H1 (cell line): ENCODE results near the gene SMIM44.

Experiments used
- CREB1 ChIP-seq: IDR thresholded peaks from 2 replicates; pipeline ENCODE4 v1.6.1; 2012; ENCODE audit warnings: inconsistent platforms
- CTCF ChIP-seq, 3 experiments: IDR thresholded peaks; 1 replicate in 2 of 3; 2 replicates in 1 of 3; pipeline versions ENCODE4 v1.5.1 to v1.6.1; 2011; ENCODE audit warnings: low read length in 3 of 3, mild to moderate bottlenecking in 3 of 3, inconsistent platforms in 2 of 3, low read depth in 1 of 3, moderate library complexity in 1 of 3; ENCODE audit not compliant: insufficient read depth in 1 of 3; ENCODE audit errors: control extremely low read depth in 1 of 3
- EZH2 ChIP-seq: fragments of 200-600 bp; sonication (generic); IDR thresholded peaks from 2 replicates; pipeline ENCODE4 v1.7.1; 2012; ENCODE audit warnings: low read depth, mild to moderate bottlenecking, moderate library complexity, low read length, inconsistent platforms; ENCODE audit not compliant: severe bottlenecking
- MAFK ChIP-seq: IDR thresholded peaks from 2 replicates; pipeline ENCODE4 v1.6.1; 2012; ENCODE audit warnings: low read depth, mild to moderate bottlenecking, improper control_type of control experiment, low read length
- RNF2 ChIP-seq: fragments of 200-900, 300-1000 bp; sonication (generic); IDR thresholded peaks from 2 replicates; pipeline ENCODE4 v1.7.1; 2016; ENCODE audit warnings: borderline replicate concordance, low read depth, mild to moderate bottlenecking, antibody characterized with exemption, low read length; ENCODE audit not compliant: poor library complexity, severe bottlenecking; ENCODE audit errors: missing control alignments
- ZNF274 ChIP-seq: IDR thresholded peaks from 2 replicates; pipeline ENCODE4 v1.7.0; 2012; ENCODE audit warnings: low read length, borderline replicate concordance; ENCODE audit errors: extremely low read depth

- TF ChIP-seq EZH2 (no peak), CTCF (IDR thresholded peaks at IDR 0.05; ENCODE audit: control extremely low read depth in 1 of 3, insufficient read depth in 1 of 3, low read depth in 1 of 3, low read length in 3 of 3) (no peak), RNF2 (no peak), MAFK (no peak), CREB1 (no peak), ZNF274 (no peak)
Observed at GRCh38 chr19:3521104-3521445, 37.8 kb upstream of the SMIM44 start.
